Dedifferentiated amniotic fluid mesenchymal stem cell (primary cell): ENCODE results near the gene NCS1.
A peak's percentile ranks its signal among the peaks of the same experiment; 100 is the strongest.

Experiments
- DNase-seq: peaks from one replicate; pipeline ENCODE4 v3.0.0-alpha.2; 2016; ENCODE audit errors: extremely low spot score

Gene NCS1

GRCh38 chr9:130212543-130213297 is 40.5 kb downstream of the NCS1 start:
- DNase-seq = no peak

- DNase-seq = no peak
Measured at GRCh38 chr9:130213911-130214761, 41.9 kb downstream of the NCS1 start.

- DNase-seq = no peak
Measured at GRCh38 chr9:130214776-130215340, 42.7 kb downstream of the NCS1 start.

- DNase-seq = no peak
Measured at GRCh38 chr9:130215341-130216119, 43.3 kb downstream of the NCS1 start.

DNA sequence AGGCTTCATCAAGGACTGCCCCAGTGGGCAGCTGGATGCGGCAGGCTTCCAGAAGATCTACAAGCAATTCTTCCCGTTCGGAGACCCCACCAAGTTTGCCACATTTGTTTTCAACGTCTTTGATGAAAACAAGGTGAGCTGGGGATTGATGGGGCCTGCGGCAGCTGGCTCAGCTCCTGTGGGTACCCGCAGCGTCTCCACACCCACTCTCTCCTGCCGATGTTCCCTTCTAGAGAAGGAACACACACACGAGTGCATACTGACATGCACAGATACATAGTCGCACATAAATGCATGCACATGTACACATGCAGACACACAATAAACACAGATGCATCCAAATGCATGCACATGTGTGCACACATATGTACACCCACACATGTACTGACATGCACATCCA is 45.6 kb downstream of the NCS1 start:
- no peak for DNase-seq

DNA sequence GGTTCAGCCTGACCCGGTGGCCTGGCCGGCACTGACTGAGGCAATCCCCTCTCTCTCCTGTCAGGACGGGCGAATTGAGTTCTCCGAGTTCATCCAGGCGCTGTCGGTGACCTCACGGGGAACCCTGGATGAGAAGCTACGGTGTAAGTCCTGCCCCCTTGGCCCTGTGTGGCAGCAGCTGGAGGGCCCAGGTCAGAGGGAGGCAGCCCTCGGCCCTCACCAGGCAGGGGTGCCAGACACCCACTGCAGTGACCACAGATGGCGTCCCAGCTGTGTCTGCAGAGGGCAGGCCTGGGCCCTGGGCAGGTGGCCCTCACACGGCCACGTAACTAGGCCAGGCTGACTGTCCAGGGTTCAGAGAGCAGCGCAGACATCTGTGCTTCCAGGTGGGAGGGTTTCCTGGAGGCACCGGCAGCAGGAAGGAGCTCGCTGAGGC is 47.5 kb downstream of the NCS1 start:
- DNase-seq = no peak

GRCh38 chr9:130220352-130220751 is 48.1 kb downstream of the NCS1 start:
- no peak for DNase-seq

DNA sequence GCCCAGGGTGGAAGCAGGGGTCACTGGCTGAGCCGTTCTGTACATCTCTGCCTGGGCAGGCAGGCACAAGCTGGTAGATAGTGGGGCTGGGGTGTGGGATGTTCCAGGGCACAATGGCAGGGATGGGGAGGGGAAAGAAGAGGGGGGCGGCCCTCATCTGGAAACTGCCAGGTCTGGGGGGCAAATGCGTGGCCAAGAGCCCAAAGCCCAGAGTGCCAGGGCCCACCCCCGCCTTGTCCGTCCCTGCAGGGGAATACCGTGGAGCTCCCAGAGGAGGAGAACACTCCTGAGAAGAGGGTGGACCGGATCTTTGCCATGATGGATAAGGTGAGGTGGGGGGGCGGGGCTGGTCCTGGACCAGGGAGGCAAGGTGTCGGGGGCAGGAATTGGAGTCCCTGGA is 50.6 kb downstream of the NCS1 start:
- DNase-seq = no peak

GRCh38 chr9:130225071-130225470 is 52.9 kb downstream of the NCS1 start:
- DNase-seq = no peak

DNA sequence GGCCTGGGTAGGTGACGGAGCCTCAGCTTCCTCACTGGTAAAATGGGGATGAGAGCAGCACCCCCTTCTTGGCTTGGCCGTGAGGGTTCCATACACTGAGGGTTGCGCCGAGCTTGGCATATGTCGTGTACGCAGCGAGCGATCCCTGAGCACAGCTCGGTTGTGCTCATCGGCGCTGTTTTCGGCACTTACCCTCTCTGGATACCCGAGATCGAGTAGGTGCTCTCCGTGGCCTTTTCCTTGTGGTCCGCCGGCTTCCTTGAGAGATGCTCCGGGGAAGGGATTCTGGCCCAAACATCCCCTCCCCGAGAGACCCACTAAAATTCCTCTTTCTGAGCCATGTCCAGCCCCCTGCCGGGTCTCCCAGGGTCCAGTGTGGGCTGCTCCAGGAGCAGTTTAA is 53.4 kb downstream of the NCS1 start:
- DNase-seq = no peak

GRCh38 chr9:130226112-130226511 is 53.9 kb downstream of the NCS1 start:
- DNase-seq = no peak

DNA sequence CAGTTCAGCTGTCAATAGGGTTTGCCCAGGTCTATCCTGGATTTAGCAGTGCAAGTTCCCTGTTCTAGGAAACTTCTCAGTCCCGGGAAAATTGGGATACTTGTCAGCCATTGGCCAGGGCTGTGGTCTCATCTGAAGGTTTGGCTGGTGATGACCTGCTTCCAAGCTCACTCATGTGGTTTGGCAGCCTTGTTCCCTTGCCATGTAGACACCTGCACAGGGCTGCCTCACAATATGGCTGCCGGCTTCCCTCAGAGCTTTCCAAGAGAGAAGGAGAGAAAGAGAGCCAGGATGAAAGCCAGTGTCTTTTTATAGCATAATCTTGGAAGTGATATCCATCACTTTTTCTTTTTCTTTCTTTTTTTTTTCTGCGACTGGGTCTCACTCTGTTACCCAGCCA is 55.6 kb downstream of the NCS1 start:
- no peak for DNase-seq

GRCh38 chr9:130229759-130230158 is 57.6 kb downstream of the NCS1 start:
- DNase-seq = no peak

GRCh38 chr9:130230631-130231030 is 58.4 kb downstream of the NCS1 start:
- DNase-seq = no peak

DNA sequence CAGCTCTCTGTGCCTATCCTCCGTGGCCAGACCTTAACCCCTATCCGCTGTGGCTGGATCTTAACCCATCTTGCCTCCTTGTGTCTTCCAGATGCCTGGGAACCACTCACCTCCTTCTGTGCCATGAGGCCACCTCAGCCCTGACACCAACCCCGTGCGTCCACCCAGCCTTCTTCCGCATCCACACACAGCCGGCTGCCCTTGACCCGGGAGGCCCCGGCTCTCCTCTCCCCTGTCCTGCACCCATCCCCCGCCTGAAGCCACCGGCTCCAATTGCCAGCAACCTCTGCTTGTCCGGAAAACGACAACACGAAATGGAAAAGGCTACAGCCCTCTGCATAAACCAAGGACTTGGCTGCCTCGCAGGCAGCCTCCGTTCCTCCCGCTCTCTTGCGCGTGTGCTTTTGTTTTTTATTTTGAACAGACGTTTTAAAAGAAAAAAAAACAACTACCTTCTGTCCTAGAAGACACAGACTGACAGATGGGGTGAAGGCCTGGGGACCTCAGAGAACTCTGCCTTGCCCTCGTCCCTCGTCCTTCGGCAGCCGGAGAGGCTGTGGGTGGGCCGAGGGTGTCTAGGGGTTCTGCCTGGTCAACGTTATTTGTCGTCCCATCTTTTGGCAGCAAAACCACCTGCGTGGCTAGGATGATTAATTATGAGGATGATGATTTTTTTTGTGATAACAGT is 60.8 kb downstream of the NCS1 start:
- no peak for DNase-seq

- DNase-seq = no peak
Measured at GRCh38 chr9:130233587-130233945, 61.4 kb downstream of the NCS1 start.

DNA sequence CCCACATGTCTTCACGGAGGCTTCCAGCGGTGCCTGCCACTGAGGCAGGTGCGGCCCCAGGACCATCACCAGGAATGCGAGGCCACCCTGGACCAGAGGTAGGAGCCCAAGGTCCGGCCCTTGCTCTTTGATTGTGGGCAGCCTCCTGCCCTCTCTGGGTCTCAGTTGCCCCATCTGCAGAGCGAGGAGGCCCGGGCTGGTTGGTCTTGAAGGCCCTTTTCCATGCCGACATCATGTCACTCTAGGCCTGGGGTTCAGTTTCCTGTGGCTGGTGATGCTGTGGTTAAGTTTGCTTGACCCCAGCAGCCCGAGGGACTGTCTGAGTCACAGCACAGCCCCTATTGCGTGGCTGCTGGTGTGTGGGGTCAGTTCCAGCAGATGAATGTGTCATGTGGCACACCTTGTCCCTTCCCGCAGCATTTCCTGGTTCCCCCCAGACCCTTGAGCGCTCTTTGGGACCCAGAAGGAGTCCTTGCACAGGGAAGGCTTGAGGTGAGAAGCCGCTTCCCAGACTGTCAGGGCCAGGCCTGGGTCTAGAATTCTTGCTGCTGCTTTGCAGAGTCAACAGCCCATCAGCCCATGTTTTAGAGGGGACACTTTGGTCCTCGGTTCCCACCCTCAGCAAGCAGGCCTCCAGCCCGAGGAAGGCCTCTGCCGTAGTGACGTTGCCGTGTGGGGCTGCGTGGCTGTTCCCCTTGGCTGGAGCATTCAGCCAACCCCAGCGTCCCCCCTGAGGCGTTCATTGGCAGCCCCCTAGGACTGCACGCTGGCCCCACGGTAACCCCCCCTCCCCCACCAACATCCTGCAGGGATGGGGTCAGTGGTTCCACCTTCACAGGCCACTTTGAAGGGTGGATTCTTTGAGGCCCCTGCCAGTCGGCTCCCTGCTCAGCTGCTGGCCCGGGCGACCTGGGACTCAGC is 62.4 kb downstream of the NCS1 start:
- no peak for DNase-seq

DNA sequence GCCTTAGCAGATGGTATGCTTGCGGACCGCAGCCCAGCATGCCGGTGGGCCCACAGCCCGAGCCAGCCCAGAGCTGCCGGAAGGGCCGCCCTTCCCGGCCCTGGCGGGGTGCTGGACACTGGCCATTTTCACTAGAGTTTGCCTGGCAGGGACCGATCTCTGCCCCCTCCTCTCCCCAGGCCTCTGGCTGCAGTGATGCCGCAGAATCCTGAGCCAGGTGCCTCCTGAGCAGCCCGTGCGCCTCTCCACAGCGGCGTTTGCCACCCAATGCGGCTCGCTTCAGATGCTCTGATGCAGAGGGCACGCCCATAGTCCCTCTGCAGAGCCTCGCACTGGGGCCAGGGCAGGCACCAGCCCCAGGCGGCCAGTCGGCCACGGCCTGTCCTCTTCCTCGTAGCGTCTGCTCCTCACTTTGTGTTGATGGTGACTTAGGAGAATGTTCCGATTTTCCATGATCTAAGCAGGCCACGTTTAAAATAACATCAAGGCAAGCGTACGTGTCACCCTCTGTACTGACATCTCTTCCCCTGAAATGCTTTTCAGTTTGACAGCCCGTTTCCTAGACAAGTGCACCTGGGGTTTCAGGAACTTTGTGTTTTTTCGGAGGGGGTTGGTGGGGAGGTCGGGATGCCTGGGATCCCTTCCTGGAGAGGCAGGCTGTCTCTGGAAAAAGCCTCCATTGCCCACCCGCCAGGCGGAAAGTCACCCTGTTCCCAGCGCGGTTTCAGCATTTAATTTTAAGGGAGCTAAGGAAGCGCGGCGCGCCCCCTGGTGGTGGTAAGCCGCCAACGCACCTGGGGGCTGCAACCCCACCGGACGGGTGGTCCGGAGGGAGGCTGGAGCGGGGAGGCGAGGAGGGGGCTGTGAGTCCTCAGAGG is 63.6 kb downstream of the NCS1 start:
- peak; percentile 47 for DNase-seq

- no peak for DNase-seq
Measured at GRCh38 chr9:130236436-130236985, 64.3 kb downstream of the NCS1 start.
